ENCODE data around the gene WDFY2.

The WDFY2 gene

GRCh38 chr13:51659276-51660127, 75.2 kb downstream of the WDFY2 start:
- no peaks in the 10 kb centered on the region for H3K27me3 Mint-ChIP-seq
- H3K27ac Mint-ChIP-seq, result no peak overlapping the region
- H3K4me3 Mint-ChIP-seq, result no peak overlapping the region
- H3K9me3 Mint-ChIP-seq, result peaks cover 16% of the 10 kb centered on the region
- peaks cover 34% of the 10 kb centered on the region for H3K4me1 Mint-ChIP-seq
- peaks cover 22% of the 10 kb centered on the region for H3K36me3 Mint-ChIP-seq

GRCh38 chr13:51660813-51661212, 76.6 kb downstream of the WDFY2 start:
- Mint-ChIP-seq H3K9me3 (peaks cover 6% of the 10 kb centered on the region), H3K4me1 (peaks cover 28% of the 10 kb centered on the region), H3K4me3 (no peak overlapping the region), H3K27ac (no peak overlapping the region), H3K27me3 (no peaks in the 10 kb centered on the region), H3K36me3 (peaks cover 20% of the 10 kb centered on the region)

- Mint-ChIP-seq H3K4me1 (peaks cover 27% of the 10 kb centered on the region), H3K36me3 (peaks cover 8% of the 10 kb centered on the region), H3K4me3 (no peak overlapping the region), H3K9me3 (no peaks in the 10 kb centered on the region), H3K27me3 (no peaks in the 10 kb centered on the region), H3K27ac (no peak overlapping the region)
Observed at GRCh38 chr13:51663973-51664957, 80.0 kb downstream of the WDFY2 start.

- H3K27me3 Mint-ChIP-seq, result no peaks in the 10 kb centered on the region
- peaks cover 9% of the 10 kb centered on the region for H3K36me3 Mint-ChIP-seq
- H3K4me3 Mint-ChIP-seq, result no peak overlapping the region
- H3K9me3 Mint-ChIP-seq, result no peaks in the 10 kb centered on the region
- no peak overlapping the region for H3K27ac Mint-ChIP-seq
- peaks cover 32% of the 10 kb centered on the region for H3K4me1 Mint-ChIP-seq
Observed at GRCh38 chr13:51665456-51665855, 81.2 kb downstream of the WDFY2 start.

DNA sequence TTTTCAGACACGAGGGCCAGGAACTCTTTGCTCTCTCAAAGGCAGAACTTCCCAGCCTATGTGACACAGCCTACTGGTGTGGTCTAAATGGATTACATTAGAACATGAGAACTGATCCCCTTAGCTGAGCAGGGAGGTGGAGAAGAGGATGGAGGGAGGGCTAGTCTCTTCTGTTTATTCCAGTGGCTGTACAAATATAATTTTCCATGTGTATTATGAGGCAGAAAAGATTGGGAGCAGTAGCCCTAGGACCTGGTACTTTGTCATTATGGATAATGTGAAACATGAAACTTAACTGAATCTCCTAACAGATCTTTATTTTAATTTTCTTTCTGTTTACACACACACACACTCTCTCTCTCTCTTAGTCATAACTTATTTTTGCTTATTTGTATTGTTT, 82.1 kb downstream of the WDFY2 start:
- peaks cover 13% of the 10 kb centered on the region for H3K36me3 Mint-ChIP-seq
- peak overlapping the region; percentile 21 for H3K27ac Mint-ChIP-seq
- no peaks in the 10 kb centered on the region for H3K9me3 Mint-ChIP-seq
- H3K27me3 Mint-ChIP-seq, result no peaks in the 10 kb centered on the region
- H3K4me3 Mint-ChIP-seq, result no peak overlapping the region
- H3K4me1 Mint-ChIP-seq, result peaks cover 37% of the 10 kb centered on the region

DNA sequence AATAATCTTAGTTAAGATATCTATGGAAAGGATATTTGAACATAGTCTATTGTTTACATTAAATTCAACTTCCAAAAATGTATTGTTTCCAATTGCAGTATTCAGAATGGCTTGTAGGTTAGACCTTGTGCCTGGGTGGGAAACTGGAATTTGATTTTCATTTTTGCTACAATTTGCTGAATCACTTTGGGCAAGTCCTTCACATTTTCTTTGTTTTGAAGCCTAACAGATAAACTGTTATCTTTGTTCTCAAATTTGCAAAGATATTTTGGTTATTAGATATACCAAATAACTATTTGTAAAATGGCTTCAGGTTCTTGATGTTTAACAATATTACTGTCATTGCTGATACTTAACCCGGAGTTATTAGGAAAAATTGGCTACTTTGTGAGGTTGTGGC, 82.6 kb downstream of the WDFY2 start:
- Mint-ChIP-seq H3K36me3 (peaks cover 15% of the 10 kb centered on the region), H3K4me3 (no peak overlapping the region), H3K9me3 (no peaks in the 10 kb centered on the region), H3K27me3 (no peaks in the 10 kb centered on the region), H3K4me1 (peaks cover 39% of the 10 kb centered on the region), H3K27ac (no peak overlapping the region)

- Mint-ChIP-seq H3K4me1 (peaks cover 42% of the 10 kb centered on the region), H3K27me3 (no peaks in the 10 kb centered on the region), H3K4me3 (no peak overlapping the region), H3K36me3 (peaks cover 20% of the 10 kb centered on the region), H3K27ac (no peak overlapping the region), H3K9me3 (no peaks in the 10 kb centered on the region)
Observed at GRCh38 chr13:51668580-51669195, 84.4 kb downstream of the WDFY2 start.

DNA sequence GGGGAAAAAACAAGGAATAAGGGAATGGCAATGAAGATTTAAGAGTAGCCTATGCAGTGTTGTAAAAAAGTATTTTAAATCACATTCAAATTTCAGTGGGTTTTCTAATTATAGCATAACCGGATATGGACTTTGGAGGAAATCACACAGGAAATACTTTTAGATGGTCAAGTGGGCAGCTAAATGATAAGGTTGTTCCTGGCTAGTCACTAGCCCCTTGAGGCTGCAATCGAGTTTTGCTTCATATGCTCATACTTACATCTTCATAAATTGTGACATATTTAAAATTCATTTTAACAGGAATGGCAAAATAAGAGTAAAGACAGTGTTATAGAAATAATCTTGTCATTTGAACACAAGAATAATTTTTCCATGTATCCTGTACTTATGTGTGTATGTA, 88.9 kb downstream of the WDFY2 start:
- H3K4me1 Mint-ChIP-seq, result peaks cover 24% of the 10 kb centered on the region
- no peak overlapping the region for H3K4me3 Mint-ChIP-seq
- H3K9me3 Mint-ChIP-seq, result no peaks in the 10 kb centered on the region
- H3K36me3 Mint-ChIP-seq, result peaks cover 20% of the 10 kb centered on the region
- no peaks in the 10 kb centered on the region for H3K27me3 Mint-ChIP-seq
- no peak overlapping the region for H3K27ac Mint-ChIP-seq

DNA sequence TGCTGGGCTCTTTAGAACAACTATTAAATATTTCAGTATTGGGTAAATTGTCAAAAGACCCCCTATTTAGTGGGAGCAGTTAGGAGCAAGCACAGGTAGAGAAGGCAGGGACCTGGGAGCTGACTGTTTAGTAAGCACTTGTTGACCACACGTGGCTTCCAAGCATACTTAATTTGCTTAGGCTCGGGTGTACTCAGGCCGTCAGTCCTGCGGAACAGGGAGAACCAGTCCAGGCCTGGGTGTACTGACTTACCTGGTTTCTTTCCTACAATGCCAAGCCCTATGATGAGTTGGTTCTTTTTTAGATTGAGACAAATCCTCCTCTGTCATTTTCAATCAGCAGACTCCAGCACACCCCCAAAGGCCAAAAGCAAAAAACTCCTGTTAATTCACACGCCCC, 90.0 kb downstream of the WDFY2 start:
- no peak overlapping the region for H3K4me3 Mint-ChIP-seq
- H3K27ac Mint-ChIP-seq, result no peak overlapping the region
- H3K27me3 Mint-ChIP-seq, result no peaks in the 10 kb centered on the region
- peaks cover 23% of the 10 kb centered on the region for H3K36me3 Mint-ChIP-seq
- H3K4me1 Mint-ChIP-seq, result peaks cover 24% of the 10 kb centered on the region
- no peaks in the 10 kb centered on the region for H3K9me3 Mint-ChIP-seq

DNA sequence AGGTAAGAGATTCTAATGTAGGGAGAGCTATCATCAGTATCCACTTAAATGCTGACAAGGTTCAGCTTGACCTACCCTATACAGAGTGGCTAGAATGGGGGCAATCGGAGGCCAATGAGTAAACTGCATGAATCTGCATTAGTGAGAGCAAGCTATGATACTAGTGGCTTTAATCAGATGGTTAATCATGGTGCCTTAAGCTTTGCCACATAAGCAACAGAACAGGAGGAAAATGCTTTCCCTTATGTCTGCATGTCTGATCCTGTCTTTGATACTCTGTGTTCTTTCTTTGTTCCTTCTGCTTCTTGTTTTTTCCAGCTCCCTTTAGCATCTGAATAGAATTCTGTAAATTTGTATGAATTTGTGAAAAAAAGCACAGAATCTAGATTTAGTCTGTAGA, 91.1 kb downstream of the WDFY2 start:
- no peak overlapping the region for H3K27ac Mint-ChIP-seq
- H3K36me3 Mint-ChIP-seq, result peaks cover 24% of the 10 kb centered on the region
- peaks cover 17% of the 10 kb centered on the region for H3K4me1 Mint-ChIP-seq
- H3K9me3 Mint-ChIP-seq, result no peaks in the 10 kb centered on the region
- no peak overlapping the region for H3K4me3 Mint-ChIP-seq
- H3K27me3 Mint-ChIP-seq, result no peaks in the 10 kb centered on the region

GRCh38 chr13:51675877-51676276, 91.6 kb downstream of the WDFY2 start:
- Mint-ChIP-seq H3K36me3 (peaks cover 26% of the 10 kb centered on the region), H3K27ac (no peak overlapping the region), H3K9me3 (no peaks in the 10 kb centered on the region), H3K4me3 (no peak overlapping the region), H3K27me3 (no peaks in the 10 kb centered on the region), H3K4me1 (peaks cover 17% of the 10 kb centered on the region)

DNA sequence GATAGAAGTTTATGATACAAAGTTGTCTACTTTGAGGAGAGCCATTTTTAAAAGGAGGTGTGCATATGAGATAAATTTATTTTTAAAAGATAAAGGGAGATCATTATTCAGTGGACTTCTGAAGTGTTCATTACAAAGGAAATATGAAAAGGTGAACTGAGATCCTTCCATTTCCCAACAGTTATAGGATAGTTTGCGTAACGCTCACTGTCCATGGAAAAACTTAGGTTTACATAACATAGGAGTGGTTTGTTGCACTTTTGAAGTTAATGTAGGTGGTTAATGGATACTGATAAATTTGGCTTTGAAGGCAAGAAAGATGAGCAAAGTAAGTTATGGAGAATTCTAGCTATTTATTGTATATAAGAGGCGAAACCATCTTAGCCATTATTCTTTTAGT, 92.5 kb downstream of the WDFY2 start:
- Mint-ChIP-seq H3K9me3 (no peaks in the 10 kb centered on the region), H3K27ac (no peak overlapping the region), H3K36me3 (peaks cover 23% of the 10 kb centered on the region), H3K27me3 (no peaks in the 10 kb centered on the region), H3K4me3 (no peak overlapping the region), H3K4me1 (peaks cover 10% of the 10 kb centered on the region)

DNA sequence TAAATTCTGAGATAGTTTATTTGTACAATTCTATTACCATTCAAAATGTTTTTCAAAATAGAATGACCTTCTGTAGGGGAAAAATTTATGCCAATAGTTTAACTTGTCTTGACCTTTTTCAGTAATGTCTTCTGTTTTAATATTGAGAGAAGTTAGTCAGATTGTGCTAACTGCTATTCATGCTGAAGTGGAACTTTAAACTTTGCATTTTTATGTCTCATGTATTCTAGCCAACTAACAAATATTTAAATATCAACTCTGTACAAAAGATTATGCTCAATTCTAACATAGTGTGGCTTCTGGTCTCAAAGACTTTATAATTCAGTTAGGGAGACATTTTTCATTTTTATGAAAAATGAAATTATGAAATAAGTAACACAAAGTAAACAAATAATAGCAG, 94.2 kb downstream of the WDFY2 start:
- H3K4me1 Mint-ChIP-seq, result no peaks in the 10 kb centered on the region
- H3K36me3 Mint-ChIP-seq, result peaks cover 22% of the 10 kb centered on the region
- H3K4me3 Mint-ChIP-seq, result no peak overlapping the region
- H3K27ac Mint-ChIP-seq, result no peak overlapping the region
- H3K9me3 Mint-ChIP-seq, result no peaks in the 10 kb centered on the region
- no peaks in the 10 kb centered on the region for H3K27me3 Mint-ChIP-seq

DNA sequence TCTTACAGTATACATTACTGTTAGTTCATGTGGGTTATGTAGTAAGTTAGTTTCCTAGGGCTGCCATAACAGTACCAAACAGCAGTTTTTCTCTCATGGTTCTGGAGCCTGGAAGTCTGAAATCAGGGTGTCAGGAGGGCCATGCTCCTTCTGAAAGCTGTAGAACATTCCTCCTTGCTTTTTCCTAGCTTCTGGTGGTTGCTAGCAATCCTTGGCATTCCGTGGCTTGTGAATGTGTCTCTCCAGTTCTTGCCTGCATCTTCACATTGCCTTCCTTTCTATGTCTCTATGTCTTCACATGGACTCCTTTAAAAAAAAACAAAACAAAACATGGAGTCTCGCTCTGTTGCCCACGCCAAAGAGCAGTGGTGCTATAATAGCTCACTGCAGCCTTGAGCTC, 95.4 kb downstream of the WDFY2 start:
- no peak overlapping the region for H3K4me3 Mint-ChIP-seq
- H3K27ac Mint-ChIP-seq, result no peak overlapping the region
- H3K4me1 Mint-ChIP-seq, result no peaks in the 10 kb centered on the region
- peaks cover 25% of the 10 kb centered on the region for H3K36me3 Mint-ChIP-seq
- H3K27me3 Mint-ChIP-seq, result no peaks in the 10 kb centered on the region
- no peaks in the 10 kb centered on the region for H3K9me3 Mint-ChIP-seq

- Mint-ChIP-seq H3K27me3 (no peaks in the 10 kb centered on the region), H3K4me1 (peaks cover 4% of the 10 kb centered on the region), H3K4me3 (no peak overlapping the region), H3K9me3 (no peaks in the 10 kb centered on the region), H3K27ac (no peak overlapping the region), H3K36me3 (peaks cover 31% of the 10 kb centered on the region)
Observed at GRCh38 chr13:51681037-51681678, 96.9 kb downstream of the WDFY2 start.

Measured in activated naive CD4-positive, alpha-beta T cell treated with anti-CD3 and anti-CD28 coated beads, Interleukin-2, amount 50 U/mL, for 24 hours (primary cell).